Type B pancreatic cell (in vitro differentiated cells): ENCODE results near the gene MTR. TPM values are rescaled to one million over a fixed set of nuclear protein-coding genes. Genes with fewer than 3 reads are reported as not detected.

ENCODE experiments used
- DNase-seq: peaks from one replicate; pipeline ENCODE4 v3.0.0; 2021; ENCODE audit warnings: mixed read lengths; ENCODE audit not compliant: unreplicated experiment; ENCODE audit errors: extremely low spot score
- H3K27ac Mint-ChIP-seq: 2 replicates; pipeline ENCODE4 v1.8.0; 2021; ENCODE audit warnings: mild to moderate bottlenecking, mixed read lengths
- H3K27me3 Mint-ChIP-seq: 2 replicates; pipeline ENCODE4 v1.8.0; 2021; ENCODE audit warnings: mixed read lengths
- H3K36me3 Mint-ChIP-seq: 2 replicates; pipeline ENCODE4 v1.8.0; 2021; ENCODE audit warnings: mixed read lengths
- H3K4me1 Mint-ChIP-seq: one replicate; pipeline ENCODE4 v1.8.0; 2021; ENCODE audit warnings: mixed read lengths; ENCODE audit not compliant: unreplicated experiment
- H3K4me3 Mint-ChIP-seq: 2 replicates; pipeline ENCODE4 v1.8.0; 2021; ENCODE audit warnings: mild to moderate bottlenecking, mixed read lengths
- H3K9me3 Mint-ChIP-seq: 2 replicates; pipeline ENCODE4 v1.8.0; 2021; ENCODE audit warnings: mixed read lengths
- CTCF ChIP-seq: fragments of 200-600 bp; sonication (generic); conservative IDR thresholded peaks from 2 replicates; pipeline ENCODE4 v1.5.0; 2021; ENCODE audit warnings: antibody characterized with exemption, mild to moderate bottlenecking
- total RNA-seq: library from RNA; stranded (reverse); gene quantifications from 2 replicates; pipeline ENCODE4 v1.2.1, GENCODE V29; 2021; ENCODE audit warnings: low replicate concordance

MTR gene
- total RNA-seq, 1 donor from 2014 or later, result 44.1 TPM

GRCh38 chr1:236862219-236862591, 67.1 kb downstream of the MTR start:
- H3K9me3 Mint-ChIP-seq, result no peaks in the 10 kb centered on the region
- H3K27me3 Mint-ChIP-seq, result no peaks in the 10 kb centered on the region
- no peak overlapping the region for H3K27ac Mint-ChIP-seq
- H3K4me3 Mint-ChIP-seq, result no peak overlapping the region
- H3K4me1 Mint-ChIP-seq, result no peaks in the 10 kb centered on the region
- DNase-seq, result no peak
- peaks cover 61% of the 10 kb centered on the region for H3K36me3 Mint-ChIP-seq
- TF ChIP-seq CTCF, result no peak

GRCh38 chr1:236862615-236863211, 67.6 kb downstream of the MTR start:
- no peaks in the 10 kb centered on the region for H3K9me3 Mint-ChIP-seq
- DNase-seq, result no peak
- no peaks in the 10 kb centered on the region for H3K4me1 Mint-ChIP-seq
- H3K27me3 Mint-ChIP-seq, result no peaks in the 10 kb centered on the region
- no peak overlapping the region for H3K27ac Mint-ChIP-seq
- no peak for TF ChIP-seq CTCF
- H3K36me3 Mint-ChIP-seq, result peaks cover 61% of the 10 kb centered on the region
- H3K4me3 Mint-ChIP-seq, result no peak overlapping the region

- Mint-ChIP-seq H3K36me3 (peaks cover 53% of the 10 kb centered on the region), H3K4me1 (no peaks in the 10 kb centered on the region), H3K27me3 (no peaks in the 10 kb centered on the region), H3K4me3 (no peak overlapping the region), H3K27ac (no peak overlapping the region), H3K9me3 (no peaks in the 10 kb centered on the region)
- DNase-seq, result no peak
- TF ChIP-seq CTCF, result no peak
Measured at GRCh38 chr1:236864211-236864610, 69.1 kb downstream of the MTR start.

- H3K4me1 Mint-ChIP-seq, result no peaks in the 10 kb centered on the region
- TF ChIP-seq CTCF, result no peak
- no peak overlapping the region for H3K4me3 Mint-ChIP-seq
- no peaks in the 10 kb centered on the region for H3K27me3 Mint-ChIP-seq
- no peaks in the 10 kb centered on the region for H3K9me3 Mint-ChIP-seq
- H3K36me3 Mint-ChIP-seq, result peaks cover 50% of the 10 kb centered on the region
- H3K27ac Mint-ChIP-seq, result no peak overlapping the region
- no peak for DNase-seq
Measured at GRCh38 chr1:236864996-236865817, 70.1 kb downstream of the MTR start.

- H3K4me3 Mint-ChIP-seq, result no peak overlapping the region
- no peak for TF ChIP-seq CTCF
- no peak overlapping the region for H3K27ac Mint-ChIP-seq
Measured at GRCh38 chr1:236865818-236866155, 70.7 kb downstream of the MTR start.

More at GRCh38 chr1:236865818-236866155, 70.7 kb downstream of the MTR start:
- no peaks in the 10 kb centered on the region for H3K4me1 Mint-ChIP-seq
- peaks cover 52% of the 10 kb centered on the region for H3K36me3 Mint-ChIP-seq
- no peaks in the 10 kb centered on the region for H3K9me3 Mint-ChIP-seq
- DNase-seq, result no peak
- H3K27me3 Mint-ChIP-seq, result no peaks in the 10 kb centered on the region
